NCI-H2107 treated with DMSO at 0.1 percent for 48 hours (cell line): ENCODE measurements around the gene SAMSN1.
"Not testable (repeated sequence)": the region's sequence is repeated elsewhere in the genome, so short reads cannot be mapped to it uniquely, and the experiment has no call there.

ENCODE experiments used
- DNase-seq: peaks from one replicate; lab custom pipeline; 2025; ENCODE audit not compliant: unreplicated experiment; lab: John Stamatoyannopoulos, UW

SAMSN1 gene

DNA sequence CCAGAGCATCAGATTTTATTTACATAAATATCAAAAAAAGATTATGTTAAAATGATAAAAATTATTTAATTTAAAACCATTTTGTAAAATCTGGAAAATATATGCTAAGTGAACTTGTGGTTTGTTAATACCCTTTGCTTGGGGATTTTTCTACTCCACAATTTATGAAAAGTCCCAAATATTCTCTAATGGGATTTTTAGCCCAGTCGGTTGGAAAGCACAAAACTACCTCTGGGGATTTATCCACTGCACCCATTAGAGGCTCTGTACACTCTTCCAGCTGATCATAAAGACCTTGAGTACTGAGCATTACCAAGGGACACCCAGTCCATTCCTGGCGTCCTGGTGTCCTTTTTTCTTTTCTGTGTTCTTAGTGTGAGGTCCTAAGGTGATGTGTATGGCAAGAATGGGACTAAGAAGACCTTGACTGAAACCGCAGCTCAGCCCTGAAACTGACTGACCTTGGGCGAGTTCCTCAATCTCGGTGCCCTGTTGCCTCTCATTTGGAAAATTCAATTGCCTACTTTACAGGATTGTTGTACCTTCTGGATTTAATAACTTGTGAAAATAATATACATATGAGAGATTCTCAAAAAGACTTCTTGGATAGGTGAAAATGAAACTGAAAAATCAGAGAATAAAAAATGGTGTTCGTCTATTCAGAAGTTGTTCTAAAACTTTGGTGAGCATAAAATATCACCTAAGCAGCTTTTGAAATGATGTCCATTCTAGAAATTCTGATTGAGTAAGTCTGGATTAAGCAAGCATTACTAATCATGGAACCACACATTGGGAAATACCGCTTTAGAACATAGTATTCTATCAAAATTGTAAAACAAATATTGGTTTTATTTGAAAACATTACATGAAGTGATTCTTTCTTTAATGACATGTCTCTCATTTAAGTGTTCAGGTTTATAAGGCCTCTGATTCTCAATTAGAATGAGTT lies 21.5 kb upstream of the SAMSN1 start:
- DNase-seq: no peak

DNA sequence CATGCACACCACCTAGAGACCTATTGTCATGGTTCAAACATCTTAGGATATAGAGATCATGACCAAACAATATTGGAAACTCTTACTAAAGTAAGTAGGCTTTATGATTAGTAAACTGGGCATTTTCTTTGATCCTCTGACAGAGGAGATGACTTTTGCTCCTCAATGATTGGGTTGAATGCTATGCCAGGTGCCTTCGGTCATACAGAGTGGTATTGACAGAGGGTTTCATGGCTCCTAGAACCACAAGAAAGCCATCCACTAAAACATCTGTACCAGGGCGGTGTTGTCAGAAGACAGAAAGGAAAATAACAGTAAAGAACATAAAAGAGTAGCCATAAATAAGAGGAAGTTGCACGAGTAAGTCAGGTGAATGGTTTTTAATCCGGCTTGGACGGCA lies 20.8 kb upstream of the SAMSN1 start:
- DNase-seq: no peak

DNA sequence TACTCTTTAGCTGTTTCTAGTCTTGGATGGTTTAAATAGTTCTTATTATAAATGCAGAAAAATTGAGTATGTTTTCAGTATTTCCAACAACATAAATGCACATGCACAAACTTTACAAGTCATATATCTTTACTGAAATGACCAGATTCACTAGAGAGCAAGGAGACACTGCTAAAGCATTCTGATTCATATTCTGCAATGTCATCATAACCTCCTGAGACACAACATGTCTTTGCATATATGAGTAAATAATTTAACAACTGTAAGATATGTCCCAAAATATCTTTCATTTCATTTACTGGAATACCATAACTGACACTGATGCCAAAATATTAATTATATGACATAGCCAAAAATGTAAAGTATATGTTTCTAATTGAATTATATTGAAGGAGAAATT lies 16.8 kb upstream of the SAMSN1 start:
- DNase-seq: no peak

DNA sequence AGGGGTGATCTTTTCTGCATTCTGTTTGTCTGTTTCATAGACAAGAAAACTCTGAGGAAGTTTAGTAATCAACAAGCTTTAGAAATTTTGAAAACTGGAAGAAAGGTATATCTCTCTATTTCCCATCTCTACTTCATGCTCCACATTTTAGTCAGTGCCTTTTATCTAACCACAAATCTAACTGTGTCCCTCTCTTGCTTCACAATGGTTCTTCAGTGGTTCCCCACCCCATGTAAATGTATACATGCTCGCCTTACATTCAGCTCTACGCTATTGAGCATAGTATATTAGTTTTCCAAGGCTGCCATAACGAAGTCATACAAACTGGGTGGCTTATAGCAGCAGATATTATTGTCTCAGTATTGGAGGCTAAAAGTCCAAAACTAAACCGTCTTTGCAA lies 14.4 kb upstream of the SAMSN1 start:
- no peak for DNase-seq

DNA sequence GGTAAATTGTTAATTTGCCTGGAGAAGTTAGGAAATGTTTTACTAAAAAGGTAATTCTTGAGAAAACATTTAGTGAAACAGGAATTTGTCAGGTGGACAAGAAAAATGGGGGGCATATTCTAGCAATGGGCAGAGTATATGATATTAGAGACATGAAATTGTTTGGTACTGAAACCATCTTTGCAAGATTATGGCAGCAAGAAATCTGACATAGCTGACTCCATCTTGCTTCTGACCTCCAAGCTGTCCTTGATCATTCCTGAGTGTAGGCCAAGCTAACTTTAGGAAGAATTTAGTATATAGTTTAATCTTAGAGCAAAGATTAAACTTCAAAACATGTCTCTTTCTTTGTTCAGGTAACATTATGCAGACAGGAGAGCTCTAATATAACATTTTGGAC lies 14.0 kb upstream of the SAMSN1 start:
- DNase-seq: no peak

DNA sequence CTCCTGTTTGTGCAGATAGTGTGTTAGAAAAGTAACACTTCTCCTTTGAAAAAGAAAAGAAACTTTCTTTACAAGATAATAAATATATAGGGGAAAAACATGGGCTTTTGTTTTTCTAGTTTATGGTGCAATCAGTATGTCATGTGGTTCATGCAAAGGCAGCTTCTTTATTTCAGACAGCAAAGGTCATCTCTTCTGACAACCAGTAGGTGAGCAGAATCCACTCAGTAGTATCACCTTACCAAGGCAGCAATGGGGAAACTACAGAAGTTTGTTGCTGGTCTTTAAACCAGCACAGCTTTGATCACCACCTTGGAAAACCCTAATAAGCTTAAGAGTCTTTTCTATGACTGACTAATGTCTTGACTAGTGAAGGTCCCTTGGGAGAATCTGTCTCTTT lies 13.0 kb upstream of the SAMSN1 start:
- no peak for DNase-seq

DNA sequence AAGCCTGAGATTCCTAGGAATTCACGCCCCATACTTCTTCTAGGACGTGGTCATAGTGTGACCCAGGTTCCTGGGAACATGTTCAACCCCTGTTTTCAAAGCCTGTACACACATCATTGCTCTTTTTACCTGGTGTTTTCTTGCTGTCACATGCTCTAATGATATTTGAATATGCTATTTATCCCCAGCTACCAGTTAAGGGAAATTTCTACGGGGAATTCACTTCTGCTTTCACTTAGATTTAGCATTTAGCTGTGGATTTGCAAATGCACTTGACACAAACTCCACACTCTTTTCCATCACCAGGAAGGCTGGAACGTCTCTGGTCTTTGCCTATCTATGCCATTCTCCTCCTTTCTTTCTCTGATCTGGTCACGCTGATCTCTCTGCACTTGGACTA lies 11.3 kb upstream of the SAMSN1 start:
- no peak for DNase-seq

DNA sequence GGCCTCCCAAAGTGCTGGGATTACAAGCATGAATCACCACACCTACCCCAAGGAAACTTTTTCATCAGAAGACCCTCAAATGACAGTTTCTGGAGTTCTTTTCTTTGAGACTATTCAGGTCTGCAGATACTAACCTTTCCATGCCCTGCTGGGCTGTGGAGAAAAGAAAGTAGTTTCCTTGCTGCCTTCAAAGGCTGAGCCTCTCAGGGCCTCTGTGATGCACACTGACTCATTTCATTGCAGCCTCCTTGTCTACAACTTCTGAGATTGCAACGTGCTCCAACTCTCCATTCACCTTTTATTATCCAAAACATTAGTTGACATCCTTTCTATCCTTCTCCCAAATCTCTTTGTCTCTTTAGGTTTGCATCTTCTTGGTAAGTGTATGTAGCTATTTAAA lies 8.8 kb upstream of the SAMSN1 start:
- DNase-seq: no peak

DNA sequence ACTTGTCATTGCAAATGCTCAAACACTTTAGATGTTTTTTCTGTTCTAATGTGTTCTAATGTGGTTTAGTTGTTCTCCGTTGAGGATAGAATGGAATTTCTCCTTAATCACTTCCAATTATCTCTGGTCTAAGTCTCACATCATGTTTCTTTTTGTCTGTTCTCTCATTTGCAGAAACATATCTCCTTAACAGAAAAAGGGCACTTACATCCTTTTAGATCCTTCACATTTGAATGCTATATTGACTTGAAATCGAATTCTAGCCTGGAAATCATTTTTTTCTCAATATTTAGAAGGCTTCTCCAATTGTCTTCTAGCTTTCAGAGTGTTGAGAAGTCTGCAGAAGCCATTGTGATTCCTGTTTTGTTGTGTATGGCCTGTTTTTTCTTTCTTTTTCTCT lies 7.3 kb upstream of the SAMSN1 start:
- DNase-seq: no peak

DNA sequence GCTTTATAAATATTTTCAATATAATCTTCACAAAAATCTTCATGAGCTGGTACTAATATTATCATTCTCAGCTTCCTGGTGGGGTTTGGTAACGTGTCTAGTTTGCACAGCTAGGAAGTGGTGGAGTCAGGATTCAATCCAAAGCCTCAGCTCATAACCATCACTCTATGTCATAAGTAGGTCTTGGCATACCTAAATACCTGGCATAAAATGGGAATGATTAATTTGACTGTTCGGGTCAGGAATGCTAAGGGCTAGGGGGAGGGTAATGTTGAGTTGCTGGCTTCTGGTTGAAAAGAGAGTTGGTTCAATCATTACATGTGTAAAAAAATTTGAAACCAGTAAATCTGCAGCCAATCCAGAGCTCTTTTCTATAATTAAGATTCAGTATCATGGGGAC lies 5.6 kb upstream of the SAMSN1 start:
- DNase-seq: no peak

DNA sequence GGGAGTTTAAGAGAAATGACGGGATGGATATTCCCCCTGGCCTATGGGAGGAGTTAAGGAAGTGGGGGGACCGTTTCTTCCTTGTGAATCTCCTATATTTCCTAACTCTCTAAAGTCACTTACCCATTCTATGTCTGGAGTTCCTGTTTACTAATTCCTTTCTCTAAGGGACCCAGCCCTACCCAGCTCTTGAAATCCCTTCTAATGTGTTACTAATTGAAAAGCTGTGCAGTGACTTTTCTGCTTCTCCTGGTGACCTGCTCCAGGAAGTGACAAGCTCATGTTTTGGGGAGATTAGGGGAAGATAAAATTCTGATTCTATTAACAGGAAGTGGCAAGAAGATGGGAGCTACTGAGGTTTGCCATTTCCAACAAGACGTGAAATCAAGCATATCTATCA lies 4.0 kb upstream of the SAMSN1 start:
- no peak for DNase-seq

DNA sequence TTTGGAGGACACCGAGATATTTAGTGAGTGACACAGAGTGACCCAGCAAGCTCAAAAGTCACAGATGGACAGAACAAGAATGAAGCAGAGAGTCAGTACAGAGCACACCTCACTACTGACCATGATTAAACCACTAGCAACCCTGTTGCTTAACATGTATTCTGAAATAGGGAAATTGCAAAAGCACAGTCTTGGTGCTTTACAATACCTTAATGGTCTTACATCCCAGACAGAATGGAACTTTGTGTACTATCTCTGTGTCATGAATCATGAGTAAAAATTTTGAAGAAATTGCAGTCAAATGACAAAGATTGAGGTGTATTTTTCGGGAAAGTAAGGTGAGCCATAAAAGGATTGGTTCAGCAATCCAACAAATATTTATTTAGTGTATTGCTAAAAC lies 2.7 kb upstream of the SAMSN1 start:
- no peak for DNase-seq

DNA sequence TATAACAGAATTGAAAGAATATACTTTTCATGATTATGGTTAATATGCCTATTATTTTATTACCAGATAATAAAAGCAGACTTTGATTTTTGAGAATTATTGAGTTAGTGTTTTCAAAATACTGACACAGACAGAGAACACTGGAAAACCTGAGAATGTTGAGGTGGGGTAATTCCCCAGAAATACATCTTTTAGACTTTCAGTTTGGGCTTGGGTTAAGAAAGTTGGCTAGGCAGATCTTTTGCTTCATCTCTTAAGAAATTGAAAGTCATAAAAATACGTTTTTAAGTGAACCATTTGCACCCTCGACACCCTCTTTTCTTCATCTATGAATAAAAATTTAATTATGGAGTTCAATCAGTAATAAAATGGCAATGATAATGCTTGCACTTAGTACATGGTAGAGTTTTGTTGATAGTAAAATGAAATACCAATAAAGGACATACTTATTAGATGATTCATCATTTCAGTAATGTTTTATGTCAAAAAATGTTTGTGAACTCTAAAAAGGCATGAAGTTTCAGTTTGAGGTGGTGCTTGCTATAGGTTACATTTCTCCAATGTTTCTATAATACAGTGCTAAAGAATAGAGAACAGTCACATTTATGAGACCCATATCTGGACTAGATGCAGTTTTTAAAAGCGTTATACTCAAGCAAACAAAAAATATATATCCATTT lies 1.9 kb upstream of the SAMSN1 start:
- no peak for DNase-seq

DNA sequence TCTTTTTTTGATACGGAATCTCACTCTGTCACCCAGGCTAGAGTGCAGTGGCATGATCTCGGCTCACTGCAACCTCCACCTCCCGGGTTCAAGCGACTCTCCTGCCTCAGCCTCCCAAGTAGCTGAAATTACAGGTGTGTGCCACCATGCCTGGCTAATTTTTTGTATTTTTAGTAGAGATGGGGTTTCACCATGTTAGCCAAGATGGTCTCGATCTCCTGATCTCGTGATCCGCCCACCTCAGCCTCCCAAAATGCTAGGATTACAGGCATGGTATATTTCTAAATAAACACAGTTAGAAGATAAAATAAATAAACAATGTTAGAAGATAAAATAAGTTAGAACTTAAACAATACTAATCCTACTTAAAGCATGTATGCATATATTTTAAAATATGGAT lies 604 bp upstream of the SAMSN1 start:
- DNase-seq: not testable (repeated sequence)

DNA sequence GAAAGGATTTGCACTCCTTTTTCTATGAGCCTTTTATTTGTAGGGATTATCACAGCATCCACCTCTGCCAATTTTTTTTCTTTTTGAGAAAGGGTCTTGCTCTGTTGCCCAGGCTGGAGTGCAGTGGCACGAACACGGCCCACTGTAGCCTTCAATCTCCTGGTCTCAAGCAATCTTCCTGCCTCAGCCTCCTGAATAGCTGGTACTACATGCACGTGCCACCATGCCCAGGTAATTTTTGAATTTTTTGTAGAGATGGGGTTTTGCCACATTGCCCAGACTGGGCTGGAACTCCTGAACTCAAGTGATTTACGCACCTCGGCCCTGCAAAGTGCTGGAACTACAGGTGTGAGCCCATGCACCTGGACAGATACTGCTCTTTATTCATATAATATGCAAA lies 2.1 kb downstream of the SAMSN1 start:
- no peak for DNase-seq

DNA sequence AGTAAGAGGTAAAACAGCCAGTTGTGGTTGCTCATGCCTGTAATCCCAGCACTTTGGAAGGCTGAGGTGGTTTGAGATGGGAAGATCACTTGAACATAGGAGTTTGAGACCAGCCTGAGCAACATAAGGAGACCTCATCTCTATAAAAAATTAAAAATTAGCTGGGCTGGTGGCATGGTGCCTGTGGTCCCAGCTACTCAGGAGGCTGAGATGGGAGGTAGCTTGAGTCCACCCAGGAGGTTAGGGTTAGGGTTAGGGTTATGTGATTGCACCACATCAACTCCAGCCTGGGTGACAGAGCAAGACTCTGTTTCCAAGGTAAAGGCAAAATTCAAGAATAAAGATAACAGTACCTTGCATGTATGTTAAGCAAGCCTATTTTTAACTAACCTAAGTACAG lies 3.5 kb downstream of the SAMSN1 start:
- DNase-seq: no peak

DNA sequence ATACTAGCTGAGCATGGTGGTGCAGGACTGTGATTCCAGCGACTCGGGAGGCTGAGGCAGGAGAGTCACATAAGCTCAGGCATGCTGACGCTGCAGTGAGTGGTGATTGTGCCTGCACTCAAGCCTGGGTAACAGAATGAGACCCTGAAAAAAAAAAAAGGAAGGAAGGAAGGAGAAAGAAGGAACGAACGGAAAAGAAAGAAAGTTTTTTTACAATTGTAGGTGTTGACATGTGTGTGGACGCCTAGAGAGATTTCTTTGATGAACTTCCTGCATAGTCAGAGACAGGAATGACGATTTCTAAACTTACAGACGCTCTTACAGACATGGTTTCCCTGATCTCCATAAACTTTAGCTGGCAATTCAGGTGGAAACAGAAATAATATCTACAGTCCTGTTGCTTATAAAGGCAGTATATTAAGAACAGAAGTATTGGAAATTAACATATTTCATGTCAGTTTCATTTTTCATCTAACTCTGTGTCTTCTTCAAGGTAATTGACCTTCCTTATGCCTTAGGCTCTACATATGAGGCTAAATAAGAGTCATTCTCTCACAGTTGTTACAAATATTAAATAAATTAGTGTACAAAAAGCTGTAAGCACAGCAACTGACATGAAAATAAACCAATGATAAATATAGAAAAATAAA lies 4.1 kb downstream of the SAMSN1 start:
- DNase-seq: no peak

DNA sequence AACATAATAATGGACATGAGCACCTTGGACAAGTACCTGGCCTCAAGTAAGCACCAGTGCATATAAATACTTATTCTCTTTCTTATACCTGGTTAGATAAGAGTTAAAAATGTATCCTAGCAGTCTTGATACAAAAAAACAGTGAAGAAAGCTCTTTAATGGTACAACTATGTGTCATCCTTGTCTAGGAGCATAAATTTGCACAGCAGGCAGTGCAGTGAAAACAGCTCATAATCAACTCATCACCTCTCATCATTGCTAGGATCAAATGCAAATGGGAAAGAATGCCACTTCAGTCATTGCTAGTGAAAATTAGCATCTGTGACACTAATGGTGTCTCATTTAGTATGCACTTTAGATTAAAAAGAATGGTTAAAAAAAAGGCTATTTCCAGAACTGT lies 7.6 kb downstream of the SAMSN1 start:
- no peak for DNase-seq

DNA sequence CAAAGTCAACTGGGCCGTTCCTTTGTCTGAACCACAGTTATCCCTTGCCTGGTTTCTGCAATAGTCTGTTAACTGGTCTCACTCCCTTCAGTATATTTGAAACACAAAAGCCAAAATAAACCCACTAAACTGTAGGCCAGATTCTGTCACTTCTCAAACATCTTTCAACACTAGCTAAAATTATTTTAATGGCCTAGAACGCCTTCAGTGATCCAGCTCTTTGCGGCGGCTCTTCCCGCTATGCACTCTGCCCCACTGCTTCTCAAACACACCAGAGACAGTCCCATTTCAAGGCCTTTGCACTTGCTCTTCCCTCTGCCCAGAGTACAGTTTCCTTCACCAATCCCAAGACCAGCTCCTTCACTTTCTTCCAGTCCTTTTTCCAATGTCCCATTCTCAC lies 9.2 kb downstream of the SAMSN1 start:
- no peak for DNase-seq

DNA sequence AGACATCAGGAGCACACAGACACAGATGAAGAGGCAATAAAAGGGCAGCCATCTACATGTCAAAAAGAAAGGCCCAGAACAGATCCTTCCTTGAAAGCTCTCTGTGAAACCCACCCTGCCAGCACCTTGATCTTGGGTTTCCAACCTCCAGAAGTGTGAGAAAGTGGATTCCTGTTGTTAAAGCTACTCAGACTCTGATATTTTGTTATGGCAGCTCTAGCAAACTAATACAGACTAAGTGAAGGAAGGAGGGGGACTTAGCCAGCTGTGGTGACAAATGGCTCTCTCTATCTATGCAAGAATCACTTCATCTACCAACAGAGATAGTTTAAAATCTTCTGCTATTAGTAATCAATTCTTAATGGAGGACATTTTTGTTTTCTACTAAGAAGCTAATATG lies 10.4 kb downstream of the SAMSN1 start:
- no peak for DNase-seq

DNA sequence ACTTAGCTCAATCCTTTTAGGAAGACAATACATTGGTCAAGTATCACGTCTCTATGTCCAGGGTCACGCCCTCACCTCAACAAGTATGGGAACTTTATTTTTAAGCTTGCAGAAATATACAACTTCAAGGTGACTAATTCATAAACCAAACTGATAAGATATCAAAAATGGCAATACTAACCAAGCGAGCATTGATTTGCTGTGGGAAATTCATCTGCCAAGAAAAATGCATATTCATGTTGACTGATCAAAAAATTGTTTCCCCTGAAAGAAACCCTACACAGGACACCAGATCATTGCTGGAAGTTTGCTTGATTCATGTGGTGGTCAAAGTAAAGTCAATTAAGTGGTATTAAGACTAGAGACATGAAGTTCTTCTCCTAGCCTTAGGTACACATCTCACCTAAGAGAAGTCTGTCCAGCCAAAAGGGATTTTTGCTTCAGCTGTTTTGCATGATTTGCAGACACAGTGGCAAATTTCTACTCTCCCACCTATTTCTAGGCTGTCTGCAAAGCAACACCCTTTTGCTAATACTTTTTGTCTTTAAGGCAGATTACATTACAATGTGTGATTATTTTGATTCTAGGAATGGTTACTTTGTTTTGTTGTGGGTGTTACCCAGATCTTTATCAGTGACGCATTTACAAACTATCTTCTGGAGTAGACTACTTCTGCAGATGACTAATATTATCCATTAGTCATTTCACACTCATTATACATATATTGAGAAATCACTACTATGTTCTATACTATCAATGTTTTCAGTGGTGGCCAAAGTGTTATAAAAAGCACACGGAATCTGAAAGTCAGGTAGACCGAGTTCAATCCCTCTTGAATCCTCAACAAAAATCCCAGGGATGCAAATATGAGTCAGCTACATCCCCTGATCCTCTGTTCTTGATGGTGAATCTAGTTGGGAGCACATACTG lies 12.4 kb downstream of the SAMSN1 start:
- no peak for DNase-seq
